Epidermal melanocyte (primary cell): ENCODE measurements around the gene GPR152.
"Not testable (repeated sequence)": the region's sequence is repeated elsewhere in the genome, so short reads cannot be mapped to it uniquely, and the experiment has no call there.

Experiments used
- DNase-seq: peaks from one replicate; pipeline ENCODE4 v3.0.0; 2011; ENCODE audit warnings: low spot score; ENCODE audit not compliant: insufficient read length

Gene GPR152

DNA sequence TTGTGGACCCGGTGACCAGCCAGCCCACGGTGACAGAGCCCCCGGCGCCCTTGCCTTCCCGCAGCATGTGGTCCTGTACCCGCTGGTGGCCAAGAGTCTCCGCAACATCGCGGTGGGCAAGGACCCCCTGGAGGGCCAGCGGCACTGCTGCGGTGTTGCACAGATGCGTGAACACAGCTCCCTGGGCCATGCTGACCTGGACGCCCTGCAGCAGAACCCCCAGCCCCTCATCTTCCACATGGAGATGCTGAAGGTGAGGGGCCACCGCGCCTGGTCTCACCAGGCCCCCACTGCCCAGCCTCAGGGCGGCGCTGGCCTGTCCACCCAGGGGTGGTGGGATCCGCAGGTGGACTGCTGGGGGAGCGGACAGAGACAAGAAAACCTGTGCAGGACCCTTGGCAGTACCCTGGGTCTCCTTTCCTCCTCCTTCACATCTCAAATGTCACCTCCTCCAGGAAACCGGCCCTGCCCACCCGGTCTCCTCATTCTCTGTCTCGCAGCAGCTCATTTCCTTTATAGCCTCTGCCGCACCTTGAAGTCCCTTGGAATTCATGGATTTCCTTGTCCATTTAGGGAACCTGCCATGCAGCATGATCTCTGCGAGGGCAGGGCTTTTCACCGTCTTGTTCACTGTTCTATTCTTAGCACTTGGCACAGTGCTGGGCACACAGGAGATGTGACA lies 36.8 kb upstream of the GPR152 start:
- no peak for DNase-seq

DNA sequence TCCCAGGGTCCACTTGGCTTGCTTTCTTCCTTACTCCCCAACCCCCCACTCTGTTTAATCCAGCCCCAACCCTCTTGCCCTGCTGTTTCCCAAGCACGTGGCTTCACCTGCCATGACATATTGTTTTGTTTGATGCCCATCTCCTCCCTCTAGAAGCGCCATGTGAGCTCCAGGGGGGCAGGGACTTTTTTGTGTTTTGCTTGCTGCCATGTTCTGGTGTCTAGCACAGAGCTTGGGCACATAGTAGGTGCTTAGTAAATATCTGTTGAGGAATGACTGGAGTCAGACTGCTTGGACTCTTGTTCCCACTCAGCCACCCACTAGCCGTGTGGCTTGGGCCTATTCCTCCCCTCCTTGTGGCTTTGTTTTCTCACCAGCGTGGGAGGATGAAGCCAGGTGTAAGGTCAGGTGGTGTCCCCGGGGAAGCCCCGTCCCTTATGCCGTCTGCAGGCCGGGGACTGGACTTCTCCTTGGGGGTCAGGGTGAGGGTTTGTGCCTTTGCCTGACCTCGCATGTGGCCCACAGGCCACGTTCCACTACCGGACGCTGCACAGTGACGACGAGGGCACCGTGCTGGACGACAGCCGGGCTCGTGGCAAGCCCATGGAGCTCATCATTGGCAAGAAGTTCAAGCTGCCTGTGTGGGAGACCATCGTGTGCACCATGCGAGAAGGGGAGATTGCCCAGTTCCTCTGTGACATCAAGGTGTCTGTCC lies 34.1 kb upstream of the GPR152 start:
- peak; percentile 7 for DNase-seq

DNA sequence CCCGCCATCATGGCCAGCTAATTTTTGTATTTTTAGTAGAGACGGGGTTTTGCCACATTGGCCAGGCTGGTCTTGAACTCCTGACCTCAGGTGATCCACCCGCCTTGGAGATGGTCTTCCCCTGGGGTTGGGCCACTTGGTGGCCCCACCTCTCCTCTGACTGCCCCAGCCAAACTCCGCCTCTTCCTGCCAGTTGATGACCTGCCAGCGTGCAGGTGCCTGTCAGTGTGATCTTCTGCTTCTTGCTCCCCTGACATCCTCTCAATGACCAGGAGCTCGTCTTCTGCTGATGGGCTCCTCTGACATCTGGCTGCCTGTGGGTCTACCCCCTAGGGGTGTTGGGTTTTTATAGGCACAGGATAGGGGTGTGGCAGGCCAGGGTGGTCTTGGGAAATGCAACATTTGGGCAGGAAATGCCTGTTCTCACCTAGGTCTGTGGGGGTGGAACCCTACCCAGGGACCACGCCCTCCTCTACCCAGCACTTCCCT lies 33.4 kb upstream of the GPR152 start:
- DNase-seq, result not testable (repeated sequence)

DNA sequence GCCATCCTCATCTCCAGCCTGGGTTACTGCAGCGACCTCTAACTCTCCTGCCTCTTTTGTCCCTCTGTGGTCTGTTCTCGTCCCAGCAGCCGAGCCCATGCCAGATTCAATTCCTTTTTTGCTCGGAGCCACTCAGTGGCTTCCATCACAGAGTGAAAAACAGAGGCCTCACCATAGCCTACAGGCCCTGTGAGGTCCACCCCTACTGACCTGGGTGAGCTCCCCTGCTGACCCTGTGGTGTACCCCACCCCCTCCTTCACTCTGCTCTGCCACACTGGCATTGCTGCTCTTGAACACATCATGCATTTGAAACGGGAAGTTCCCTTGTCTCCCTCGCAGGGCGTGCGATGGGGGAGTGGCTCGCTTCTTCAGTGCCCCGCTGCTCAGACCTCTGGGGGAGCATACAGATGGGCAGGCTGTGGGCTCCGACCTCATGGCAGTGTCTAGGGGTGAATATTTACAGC lies 32.4 kb upstream of the GPR152 start:
- no peak for DNase-seq

DNA sequence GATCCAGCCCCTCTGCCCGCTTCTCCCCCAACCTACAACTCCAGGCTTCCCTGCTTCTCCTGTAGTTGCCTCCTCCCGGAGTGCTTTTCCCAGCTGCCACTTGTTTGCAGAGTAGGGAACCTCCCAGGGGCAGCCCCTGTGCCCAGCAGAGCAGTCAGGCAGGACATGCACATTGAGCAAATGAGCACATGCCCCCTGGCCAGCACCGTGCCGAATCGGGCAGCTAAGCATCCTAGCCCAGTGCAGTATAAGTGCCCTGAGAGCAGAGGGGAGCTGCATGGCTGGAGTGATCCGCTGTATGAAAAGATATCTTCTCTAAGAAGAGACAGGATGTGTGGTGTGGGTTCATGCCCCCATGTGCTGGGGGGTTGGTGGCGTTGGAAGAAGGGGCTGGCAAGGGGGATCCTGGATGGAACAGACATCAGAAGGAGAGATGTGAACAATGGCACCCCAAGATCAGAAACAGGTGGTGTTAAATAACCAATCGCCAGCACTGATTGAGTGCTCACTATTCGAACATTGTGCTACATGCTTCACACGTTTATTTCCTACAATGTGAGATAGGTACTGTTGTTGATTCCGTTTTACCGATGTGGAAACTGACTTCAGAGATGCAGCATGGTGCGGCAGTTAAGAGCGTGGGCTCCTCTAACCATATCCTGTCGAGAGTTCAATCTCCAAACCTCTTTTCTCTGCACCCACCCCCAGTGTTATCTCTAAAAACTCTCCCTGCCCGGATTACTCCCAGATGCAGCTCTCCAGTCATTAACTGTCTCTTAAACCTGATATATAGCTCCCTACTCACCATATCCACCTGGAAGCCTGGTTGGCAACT lies 31.5 kb upstream of the GPR152 start:
- DNase-seq, result no peak

DNA sequence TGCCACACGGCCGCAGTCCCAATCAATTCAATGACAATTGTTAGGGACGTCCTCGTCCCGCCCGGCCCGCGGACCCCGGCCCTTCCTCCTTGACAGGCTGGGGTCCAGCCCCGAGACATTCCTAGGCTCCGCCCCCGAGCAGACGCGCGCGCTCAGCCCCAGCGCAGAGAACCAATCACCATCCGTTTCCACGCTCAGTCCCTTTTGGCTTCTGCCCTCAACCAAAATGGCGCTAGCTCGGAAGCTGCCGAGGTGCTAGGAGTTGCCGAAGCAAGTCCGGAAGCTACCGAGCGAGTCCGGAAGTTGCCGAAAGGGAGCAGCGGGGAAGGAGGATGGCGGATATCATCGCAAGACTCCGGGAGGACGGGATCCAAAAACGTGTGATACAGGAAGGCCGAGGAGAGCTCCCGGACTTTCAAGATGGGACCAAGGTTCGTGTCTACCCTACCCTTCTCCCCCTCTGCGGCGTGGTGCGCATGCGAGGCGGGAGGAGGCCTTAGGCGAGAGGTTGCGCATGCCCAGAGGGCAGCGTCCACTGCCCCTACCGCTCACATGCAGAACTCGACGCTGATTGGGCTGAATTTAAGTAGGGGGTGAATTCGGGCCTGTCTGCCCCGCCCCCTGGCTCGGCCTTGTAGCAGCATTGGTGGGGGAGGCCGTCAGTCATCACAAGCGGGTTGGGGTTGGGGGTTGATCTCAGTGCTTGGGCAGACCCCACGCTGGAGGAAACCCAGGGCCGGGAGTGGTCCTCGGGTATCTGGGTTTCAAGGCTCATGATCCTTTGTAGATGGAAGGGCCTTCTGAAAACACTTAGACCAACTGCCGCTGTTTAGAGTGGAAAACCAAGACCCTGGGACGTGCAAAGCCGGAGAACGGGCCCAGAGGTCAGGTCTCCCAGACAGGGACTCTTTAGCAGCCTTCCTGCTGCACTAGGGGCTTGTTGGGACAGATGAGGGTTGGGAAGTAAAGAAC lies 30.6 kb upstream of the GPR152 start, which contains the start of gene AIP:
Gene AIP (plus strand): TSS at position 200 of the 972 bp plus-strand sequence. CDS start 133 bp downstream, at position 333.
- DNase-seq, result peak; percentile 100

DNA sequence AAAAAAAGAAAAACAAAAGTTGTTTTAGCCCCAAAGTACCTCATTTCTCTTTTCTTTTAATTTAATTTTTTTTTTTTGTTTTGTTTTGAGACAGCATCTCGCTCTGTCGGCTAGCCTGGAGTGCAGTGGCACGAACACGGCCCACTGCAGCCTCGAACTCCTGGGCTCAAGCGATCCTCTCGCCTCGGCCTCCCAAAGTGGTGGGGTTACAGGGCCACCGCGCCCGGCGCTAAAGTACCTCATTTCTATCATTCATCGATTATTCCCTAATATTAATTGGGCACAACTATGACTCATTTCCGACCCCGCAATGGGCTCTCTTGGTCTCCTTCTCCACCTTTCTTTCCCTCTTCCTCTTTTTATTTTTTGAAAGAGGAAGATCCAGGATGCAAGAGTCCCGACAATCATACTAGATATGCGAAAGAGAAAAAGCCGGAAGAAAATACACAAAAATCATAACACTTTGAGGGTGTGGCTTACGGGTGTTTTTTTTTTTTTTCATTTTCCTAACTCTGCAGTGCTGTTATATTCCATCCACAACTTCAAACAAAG lies 29.8 kb upstream of the GPR152 start:
- no peak for DNase-seq

DNA sequence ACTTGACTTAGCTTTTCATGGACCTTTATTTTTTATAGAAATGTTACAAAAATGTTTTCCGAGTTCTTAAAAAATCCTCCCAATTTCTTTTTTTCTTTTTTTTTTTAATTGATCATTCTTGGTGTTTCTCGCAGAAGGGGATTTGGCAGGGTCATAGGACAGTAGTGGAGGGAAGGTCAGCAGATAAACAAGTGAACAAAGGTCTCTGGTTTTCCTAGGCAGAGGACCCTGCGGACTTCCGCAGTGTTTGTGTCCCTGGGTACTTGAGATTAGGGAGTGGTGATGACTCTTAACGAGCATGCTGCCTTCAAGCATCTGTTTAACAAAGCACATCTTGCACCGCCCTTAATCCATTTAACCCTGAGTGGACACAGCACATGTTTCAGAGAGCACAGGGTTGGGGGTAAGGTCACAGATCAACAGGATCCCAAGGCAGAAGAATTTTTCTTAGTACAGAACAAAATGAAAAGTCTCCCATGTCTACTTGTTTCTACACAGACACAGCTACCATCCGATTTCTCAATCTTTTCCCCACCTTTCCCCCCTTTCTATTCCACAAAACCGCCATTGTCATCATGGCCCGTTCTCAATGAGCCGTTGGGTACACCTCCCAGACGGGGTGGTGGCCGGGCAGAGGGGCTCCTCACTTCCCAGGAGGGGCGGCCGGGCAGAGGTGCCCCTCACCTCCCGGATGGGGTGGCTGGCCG lies 25.0 kb upstream of the GPR152 start:
- DNase-seq, result not testable (repeated sequence)

DNA sequence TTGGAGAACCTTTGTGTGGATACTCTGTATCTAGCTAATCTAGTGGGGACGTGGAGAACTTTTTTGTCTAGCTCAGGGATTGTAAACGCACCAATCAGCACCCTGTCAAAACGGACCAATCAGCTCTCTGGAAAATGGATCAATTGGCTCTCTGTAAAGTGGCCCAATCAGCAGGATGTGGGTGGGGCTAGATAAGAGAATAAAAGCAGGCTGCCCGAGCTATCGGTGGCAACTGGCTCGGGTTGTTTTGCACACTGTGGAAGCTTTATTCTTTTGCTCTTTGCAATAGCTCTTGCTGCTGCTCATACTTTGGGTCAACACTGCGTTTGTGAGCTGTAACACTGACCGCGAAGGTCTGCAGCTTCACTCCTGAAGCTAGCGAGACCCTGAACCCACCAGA lies 24.2 kb upstream of the GPR152 start:
- DNase-seq, result not testable (repeated sequence)

DNA sequence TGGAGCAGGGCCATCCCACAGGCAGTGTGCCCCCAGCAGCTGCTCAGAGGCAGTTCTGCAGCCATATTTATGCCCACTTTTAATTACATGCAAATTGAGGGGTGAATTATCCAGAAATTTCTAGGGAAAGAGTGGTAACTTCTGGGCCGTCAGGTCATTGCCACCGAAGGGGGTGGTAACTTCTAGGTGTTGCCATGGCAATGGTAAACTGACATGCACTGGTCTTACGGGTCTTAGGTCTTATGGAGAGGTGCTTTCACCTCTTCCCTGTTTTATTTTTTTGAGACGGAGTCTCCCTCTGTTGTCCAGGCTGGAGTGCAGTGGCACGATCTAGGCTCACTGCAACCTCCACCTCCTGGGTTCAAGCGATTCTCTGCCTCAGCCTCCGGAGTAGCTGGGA lies 20.4 kb upstream of the GPR152 start:
- DNase-seq, result no peak

DNA sequence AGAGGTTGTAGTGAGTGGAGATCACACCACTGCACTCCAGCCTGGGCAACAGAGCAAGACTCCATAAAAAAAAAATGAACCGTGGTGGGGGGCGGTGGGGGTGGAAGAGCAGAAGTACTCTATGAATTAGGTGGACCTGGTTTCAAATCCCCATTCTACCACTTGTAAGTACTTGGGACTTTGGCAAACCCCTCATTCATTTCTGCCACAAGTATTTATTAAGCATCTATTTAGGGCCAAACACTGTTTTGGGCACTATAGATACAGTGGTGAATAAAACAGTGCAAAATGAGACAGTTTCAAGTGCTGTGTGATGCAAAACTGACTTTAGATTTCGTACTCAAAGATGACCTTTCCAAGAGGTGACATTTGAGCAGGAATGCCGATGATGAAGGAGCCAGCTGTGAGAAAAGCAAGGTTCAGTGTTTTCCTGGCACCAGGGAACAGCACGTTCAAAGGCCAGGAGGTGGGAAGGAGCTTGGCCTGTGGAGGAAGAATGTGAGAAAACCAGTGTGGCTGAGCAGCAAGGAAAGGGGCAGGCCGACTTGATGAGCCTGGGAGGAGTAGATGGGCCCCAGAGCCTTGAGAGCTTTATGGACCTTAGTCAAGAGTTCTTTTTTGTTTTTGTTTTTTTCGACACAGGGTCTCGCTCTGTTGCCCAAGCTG lies 17.9 kb upstream of the GPR152 start:
- no peak for DNase-seq

DNA sequence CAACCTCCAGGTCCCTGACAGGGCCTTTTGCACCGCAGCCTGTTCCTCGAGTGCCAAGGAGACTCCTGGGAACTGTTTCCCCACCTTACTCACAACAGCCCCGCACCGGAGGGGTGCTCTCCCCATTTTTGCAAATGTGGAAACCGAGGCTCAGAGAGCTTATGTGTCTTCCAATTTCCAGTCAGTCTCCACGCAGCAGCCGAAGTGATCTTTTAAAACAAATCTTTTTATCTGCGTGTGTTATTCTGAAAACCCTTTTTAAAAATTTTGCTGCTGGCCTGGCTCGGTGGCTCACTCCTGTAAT lies 16.9 kb upstream of the GPR152 start:
- DNase-seq, result no peak

DNA sequence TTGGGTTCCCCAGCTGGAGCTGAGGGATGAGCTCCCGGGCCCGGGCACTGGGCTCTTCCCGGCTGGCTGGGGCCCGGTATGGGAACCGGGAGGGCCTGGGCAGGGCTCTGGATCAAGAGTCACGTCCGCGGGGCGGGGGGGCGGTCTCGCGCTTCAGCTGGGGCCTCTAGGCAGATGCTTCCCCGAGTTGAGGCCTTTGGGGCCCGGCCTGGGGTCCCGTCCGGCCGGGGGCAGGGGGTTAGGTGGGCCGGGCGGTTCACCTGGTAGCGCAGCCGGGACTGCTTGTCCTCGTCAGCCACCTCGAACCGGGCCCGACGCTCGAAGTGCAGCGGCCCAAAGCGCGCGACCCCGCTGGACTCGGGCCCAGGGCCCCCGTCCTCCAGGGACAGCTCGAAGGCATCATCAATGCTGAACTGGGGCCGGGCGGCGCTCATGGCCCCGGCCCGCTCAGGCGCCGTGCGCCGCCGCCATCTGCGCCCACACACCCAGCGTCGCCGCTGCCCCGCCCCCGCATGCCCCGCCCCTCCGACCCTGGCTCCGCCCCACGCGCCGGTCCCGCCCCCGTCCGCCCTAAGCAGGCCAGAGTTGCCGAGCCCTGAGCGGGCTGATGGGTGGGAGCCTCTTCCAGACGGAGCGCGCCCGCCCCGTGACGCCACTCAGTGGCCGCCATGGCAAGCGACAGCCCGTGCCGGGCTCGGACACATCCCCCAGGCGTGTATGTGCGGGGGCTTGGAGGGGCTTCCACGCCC lies 16.4 kb upstream of the GPR152 start, which contains the start of gene TMEM134:
Gene TMEM134 (minus strand): TSS at position 493 of the 749 bp plus-strand sequence. CDS start 59 bp downstream, at position 434.
- DNase-seq, result peak; percentile 94

DNA sequence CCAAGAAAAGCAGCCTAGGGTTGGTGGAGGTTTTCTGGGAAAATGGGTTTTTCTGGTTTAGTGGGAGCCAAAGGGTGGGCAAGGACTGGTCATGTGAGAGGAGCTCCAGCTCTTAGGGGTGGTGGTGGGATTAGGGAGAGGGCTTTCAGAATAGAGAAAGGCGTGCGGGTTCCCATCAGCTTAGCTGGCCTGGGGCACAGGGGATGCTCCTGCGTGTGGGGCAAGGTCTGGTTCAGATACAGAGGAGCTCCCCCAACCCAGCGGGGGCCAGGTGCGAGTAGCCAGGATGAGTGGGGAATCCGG lies 15.9 kb upstream of the GPR152 start:
- DNase-seq, result no peak

DNA sequence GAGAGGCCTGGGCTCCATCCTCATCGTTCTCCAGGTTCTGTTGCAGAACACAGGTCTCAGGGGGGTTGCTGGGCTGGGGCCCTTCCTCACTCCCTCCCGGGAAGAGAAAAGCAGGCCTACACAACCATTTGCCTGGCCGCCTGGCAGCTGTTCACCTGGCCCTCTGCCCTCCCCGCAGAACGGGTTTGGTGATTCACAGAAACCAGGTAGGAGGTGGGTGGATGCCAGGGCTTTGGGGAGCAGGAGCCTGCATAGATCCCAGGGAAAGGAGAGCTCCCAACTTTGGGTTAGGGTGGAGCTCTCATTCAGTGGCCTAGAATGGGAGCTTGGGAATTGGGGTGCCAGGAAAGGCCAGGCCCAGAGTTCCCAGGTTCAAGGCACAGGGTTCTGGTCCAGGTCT lies 15.5 kb upstream of the GPR152 start:
- DNase-seq, result no peak

DNA sequence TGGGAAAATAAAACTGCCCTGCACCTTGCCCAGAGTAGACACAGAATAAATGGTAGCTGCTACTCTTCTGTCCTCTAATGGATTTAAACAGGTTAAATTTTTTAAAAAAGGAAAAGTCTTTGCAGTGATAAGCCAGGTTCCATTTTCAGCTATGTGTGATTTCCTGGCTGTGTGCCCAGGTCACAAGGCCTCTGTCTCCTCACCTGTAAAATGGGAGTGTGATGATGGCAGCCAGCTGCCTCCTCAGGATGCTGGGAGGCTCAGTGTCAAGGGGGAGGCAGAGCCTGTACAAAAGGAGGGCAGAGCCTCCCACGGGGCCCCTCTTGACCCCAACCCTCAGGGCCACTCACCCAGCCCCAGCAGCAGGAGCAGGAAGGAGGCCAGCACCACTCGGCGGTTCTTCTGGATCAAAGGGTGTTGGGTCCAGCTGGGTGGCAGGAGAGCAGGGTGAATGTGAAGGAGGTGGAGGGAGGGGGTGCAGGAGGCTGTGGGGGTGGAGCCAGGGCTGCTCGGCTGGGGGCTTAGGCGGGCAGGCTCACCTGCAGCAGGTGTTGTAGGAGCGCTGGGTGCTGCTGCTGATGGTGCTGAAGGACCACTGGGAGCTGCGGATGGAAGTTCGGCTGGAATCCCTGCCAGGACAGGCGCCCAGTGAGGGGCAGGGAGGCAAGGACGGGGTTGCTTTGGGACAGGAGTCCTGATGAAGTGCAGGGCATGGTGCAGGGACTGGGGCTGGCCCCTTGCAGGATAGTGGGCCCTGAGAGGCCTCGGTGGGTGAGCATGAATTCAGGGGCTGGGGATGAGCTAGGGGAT lies 14.6 kb upstream of the GPR152 start:
- DNase-seq, result no peak

DNA sequence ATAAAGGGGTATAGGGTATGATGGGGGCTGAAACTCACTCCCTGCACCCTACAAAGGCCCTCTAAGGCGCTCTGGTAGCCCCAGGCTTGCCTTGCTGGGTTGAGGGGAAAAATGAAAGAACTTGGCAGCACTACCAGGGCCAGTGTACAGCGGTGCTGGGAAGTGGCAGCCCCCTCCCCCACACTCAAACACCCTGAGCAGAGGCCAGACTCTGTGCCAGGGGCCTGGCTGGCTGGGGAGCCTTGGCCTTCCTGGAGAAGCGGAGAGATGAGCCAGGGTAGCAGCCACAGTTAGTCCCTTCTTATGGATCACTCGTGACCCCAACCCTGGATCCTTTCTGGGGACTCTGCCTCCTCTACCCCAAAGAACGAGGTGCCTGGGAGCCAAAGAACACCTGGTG lies 13.8 kb upstream of the GPR152 start:
- DNase-seq, result no peak

DNA sequence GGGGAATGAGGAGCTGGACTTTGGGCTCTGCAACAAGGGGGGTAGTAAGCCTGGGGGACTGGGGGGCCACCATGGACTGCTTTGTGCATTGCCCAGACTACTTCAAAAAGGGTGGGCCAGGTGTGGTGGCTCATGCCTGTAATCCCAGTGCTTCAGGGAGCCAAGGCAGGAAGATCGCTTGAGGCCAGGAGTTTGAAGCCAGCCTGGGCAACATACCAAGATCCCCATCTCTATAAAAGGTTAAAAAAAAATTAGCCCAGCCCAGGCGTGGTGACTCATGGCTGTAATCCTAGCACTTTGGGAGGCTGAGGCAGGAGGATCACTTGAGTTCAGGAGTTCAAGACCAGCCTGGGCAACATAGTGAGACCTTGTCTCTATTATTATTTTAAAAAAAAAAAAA lies 13.0 kb upstream of the GPR152 start:
- DNase-seq, result not testable (repeated sequence)
